Activated CD4-positive, alpha-beta T cell treated with anti-CD3 and anti-CD28 coated beads, Interleukin-2, amount 10 ng/mL, durations not matched to agents 7 days and 5 days (primary cell): Measurements from ENCODE around the gene RAB3IL1. TPM values are rescaled to one million over a fixed set of nuclear protein-coding genes. Genes with fewer than 3 reads are reported as not detected.

Source experiments
- CTCF ChIA-PET: fragments of 350-600 bp; sonication (Branson Sonifier 250); formaldehyde crosslinking; loops from one replicate; lab custom pipeline; 2021; ENCODE audit warnings: antibody characterized with exemption; lab: Charles Lee
- POLR2A ChIA-PET: fragments of 350-600 bp; sonication (Branson Sonifier 250); formaldehyde crosslinking; loops from one replicate; lab custom pipeline; 2021; ENCODE audit warnings: antibody characterized with exemption; lab: Charles Lee
- DNase-seq: peaks from one replicate; pipeline ENCODE4 v3.0.0-alpha.2; 2020
- H3K27ac Mint-ChIP-seq: one replicate; pipeline ENCODE4 v1.8.0; 2021; ENCODE audit warnings: mild to moderate bottlenecking, moderate library complexity, mixed read lengths
- H3K27me3 Mint-ChIP-seq: one replicate; pipeline ENCODE4 v1.8.0; 2021; ENCODE audit warnings: mixed read lengths
- H3K36me3 Mint-ChIP-seq: one replicate; pipeline ENCODE4 v1.8.0; 2021; ENCODE audit warnings: low read depth, mixed read lengths
- H3K4me1 Mint-ChIP-seq: one replicate; pipeline ENCODE4 v1.8.0; 2021; ENCODE audit warnings: mixed read lengths
- H3K4me3 Mint-ChIP-seq: one replicate; pipeline ENCODE4 v1.8.0; 2021; ENCODE audit warnings: mild to moderate bottlenecking, moderate library complexity, mixed read lengths
- H3K9me3 Mint-ChIP-seq: one replicate; pipeline ENCODE4 v1.8.0; 2021; ENCODE audit warnings: mixed read lengths
- microRNA-seq: library from miRNA; unstranded; fragments of <30 nt; microRNA quantifications from one replicate; pipeline ENCODE4 v1.2.0, GENCODE V29; 2021; ENCODE audit warnings: borderline microRNAs expressed, borderline replicate concordance
- total RNA-seq, 2 experiments: library from RNA; stranded (reverse); gene quantifications; one replicate each; pipeline ENCODE4 v1.2.3, GENCODE V29; 2021

Gene RAB3IL1
- total RNA-seq, 2 experiments from 2014 or later, result not detected

- peaks cover 51% of the 10 kb centered on the region for H3K36me3 Mint-ChIP-seq
- DNase-seq, result no peak
- H3K27me3 Mint-ChIP-seq, result no peaks in the 10 kb centered on the region
- CTCF ChIA-PET, result interaction anchor here (0.6 to 1.1 kb wide), 4 partner anchors 32 to 260 kb away, joined by 3 to 4 read pairs (median 3); partner anchors contain the start of gene FADS1
- no peak overlapping the region for H3K4me3 Mint-ChIP-seq
- H3K4me1 Mint-ChIP-seq, result no peaks in the 10 kb centered on the region
- POLR2A ChIA-PET, result no interaction called here
- no peaks in the 10 kb centered on the region for H3K9me3 Mint-ChIP-seq
- H3K27ac Mint-ChIP-seq, result peak overlapping the region; percentile 14
Observed at GRCh38 chr11:61847914-61848581, 69.3 kb downstream of the RAB3IL1 start.

Small RNA genes within 50 kb of the gene (microRNA-seq; reads per million reads assigned to microRNA genes)
- gene MIR6746, result not detected

Other genes with a start within 250 kb of the RAB3IL1 start
- under 1 TPM; 0.44 to 0.45 TPM for gene DAGLA, start 237.2 kb downstream of the RAB3IL1 start, total RNA-seq
- 1 to 10 TPM; 1.1 to 1.2 TPM for gene MYRF, start 164.9 kb downstream of the RAB3IL1 start, total RNA-seq
- 100 to 1,000 TPM; 154 to 160 TPM for gene TMEM258, start 125.0 kb downstream of the RAB3IL1 start, total RNA-seq
- gene FEN1, start 124.7 kb downstream of the RAB3IL1 start, total RNA-seq, result 100 to 1,000 TPM in 1 of 2 experiments, 10 to 100 TPM in 1; 98.6 to 118 TPM
- gene FADS1, start 100.6 kb downstream of the RAB3IL1 start, total RNA-seq, result 10 to 100 TPM; 25.7 to 27.1 TPM
- gene FADS2, start 89.3 kb downstream of the RAB3IL1 start, total RNA-seq, result 100 to 1,000 TPM; 128 to 135 TPM
- 1 to 10 TPM; 2.9 to 3.7 TPM for gene FADS3, start 26.0 kb downstream of the RAB3IL1 start, total RNA-seq
- not detected for gene BEST1, start 32.8 kb upstream of the RAB3IL1 start, total RNA-seq
- gene FTH1, start 50.1 kb upstream of the RAB3IL1 start, total RNA-seq, result 100 to 1,000 TPM; 751 to 840 TPM
- gene INCENP, start 206.4 kb upstream of the RAB3IL1 start, total RNA-seq, result 100 to 1,000 TPM; 200 to 204 TPM